Caco-2 (cell line): Measurements from ENCODE around the gene NAPA. TPM values are rescaled to one million over a fixed set of nuclear protein-coding genes. Genes with fewer than 3 reads are reported as not detected.

Experiments
- BruUV-seq: library from RNA; stranded (reverse); fragments of 400-500 nt; replicated peaks from 2 replicates; lab custom pipeline; 2021; lab: Mats Ljungman, UMichigan
- CTCF ChIA-PET: fragments of 300-600 bp; sonication (Branson Sonifier 250); formaldehyde crosslinking; loops from one replicate; lab custom pipeline; 2022; ENCODE audit warnings: antibody characterized with exemption; lab: Charles Lee
- POLR2A ChIA-PET: fragments of 300-600 bp; sonication (Branson Sonifier 250); formaldehyde crosslinking; loops from one replicate; lab custom pipeline; 2022; ENCODE audit warnings: antibody characterized with exemption; lab: Charles Lee
- DNase-seq, 2 experiments: peaks; one replicate each; pipeline versions ENCODE4 v3.0.0 to v3.0.0-alpha.2; 2020 to 2022
- H3K27me3 ChIP-seq: replicated peaks from 2 replicates; pipeline ENCODE4 v1.6.0; 2011; ENCODE audit warnings: low read length; ENCODE audit not compliant: control insufficient read depth, insufficient read depth
- H3K36me3 ChIP-seq: 2 replicates; pipeline ENCODE4 v1.5.1; 2011; ENCODE audit warnings: low read length; ENCODE audit not compliant: control insufficient read depth, insufficient read depth
- H3K4me1 ChIP-seq: fragments of 250-450 bp; sonication (Bioruptor Pico); 2 replicates; pipeline ENCODE4 v1.5.1; 2020; ENCODE audit warnings: mild to moderate bottlenecking
- H3K4me3 ChIP-seq: 2 replicates; pipeline ENCODE4 v1.5.1; 2011; ENCODE audit warnings: low read depth, mild to moderate bottlenecking, control low read depth, low read length
- H3K9me3 ChIP-seq: fragments of 250-450 bp; sonication (Bioruptor Pico); 2 replicates; pipeline ENCODE4 v1.5.1; 2020; ENCODE audit warnings: mild to moderate bottlenecking, moderate library complexity
- H3K27ac Mint-ChIP-seq: one replicate; pipeline ENCODE4 v1.8.0; 2022; ENCODE audit warnings: mixed read lengths; ENCODE audit not compliant: unreplicated experiment
- H3K27me3 Mint-ChIP-seq: one replicate; pipeline ENCODE4 v1.8.0; 2022; ENCODE audit warnings: mixed read lengths; ENCODE audit not compliant: insufficient read depth, unreplicated experiment
- H3K36me3 Mint-ChIP-seq: one replicate; pipeline ENCODE4 v1.8.0; 2022; ENCODE audit warnings: mild to moderate bottlenecking, mixed read lengths; ENCODE audit not compliant: insufficient read depth, unreplicated experiment
- H3K4me1 Mint-ChIP-seq: one replicate; pipeline ENCODE4 v1.8.0; 2022; ENCODE audit warnings: low read depth, mixed read lengths; ENCODE audit not compliant: unreplicated experiment
- H3K4me3 Mint-ChIP-seq: one replicate; pipeline ENCODE4 v1.8.0; 2022; ENCODE audit warnings: mild to moderate bottlenecking, moderate library complexity, mixed read lengths; ENCODE audit not compliant: unreplicated experiment
- H3K9me3 Mint-ChIP-seq: one replicate; pipeline ENCODE4 v1.8.0; 2022; ENCODE audit warnings: mixed read lengths; ENCODE audit not compliant: unreplicated experiment
- intact Hi-C: fragments of 100-400 bp; cut with micrococcal nuclease; formaldehyde crosslinking; loops from one replicate; pipeline ENCODE4 v1.10.0; 2022; ENCODE audit not compliant: unreplicated experiment
- total RNA-seq: library from RNA; stranded (reverse); gene quantifications from 2 replicates; pipeline ENCODE4 v1.2.3, GENCODE V29; 2022
- TF ChIP-seq, protein P1 (sequence below), 2 experiments: fragments of 200-600 bp in 1 of 2; IDR thresholded peaks; 1 replicate in 1 of 2; 2 replicates in 1 of 2; pipeline versions ENCODE4 v1.5.1 to v1.8.0; 2011 to 2022; ENCODE audit warnings: antibody characterized with exemption in 1 of 2, control low read depth in 1 of 2, inconsistent platforms in 1 of 2, low read depth in 1 of 2, low read length in 1 of 2, mild to moderate bottlenecking in 1 of 2, moderate library complexity in 1 of 2; ENCODE audit not compliant: insufficient read depth in 1 of 2, severe bottlenecking in 1 of 2, unreplicated experiment in 1 of 2

NAPA gene
- total RNA-seq, 1 experiment from 2014 or later: 149 TPM

DNA sequence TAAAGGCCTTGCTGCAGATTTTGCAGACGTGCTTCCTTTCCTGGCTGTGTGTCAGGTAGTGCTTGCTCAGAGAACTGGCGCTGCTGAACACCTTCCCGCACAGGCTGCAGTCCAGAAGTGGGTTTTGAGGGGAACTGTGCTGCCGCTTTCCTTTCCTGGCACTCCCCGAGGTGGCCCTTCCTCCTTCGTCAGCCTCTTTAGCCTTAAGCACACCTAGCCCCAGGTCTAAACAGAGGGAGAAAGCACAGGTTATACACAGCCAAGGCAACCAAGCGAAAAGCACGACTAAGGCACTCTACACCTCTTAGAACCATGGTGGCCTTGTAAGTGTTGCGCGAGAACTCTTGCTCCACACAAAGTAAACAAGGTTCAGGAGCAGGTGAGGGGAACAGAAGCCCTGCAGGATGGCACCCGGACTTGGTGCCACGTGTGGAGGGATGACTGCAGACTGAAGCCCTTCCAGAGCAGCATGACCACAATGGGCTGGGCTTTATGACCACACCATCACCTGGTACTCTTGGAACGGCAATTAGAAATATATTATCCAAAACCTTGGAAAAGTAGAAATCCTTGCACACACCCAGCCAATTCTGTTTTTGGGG is 34.5 kb upstream of the NAPA start:
- H3K9me3 ChIP-seq: no peaks in the 10 kb centered on the region
- CTCF ChIA-PET: no interaction called here
- Mint-ChIP-seq H3K4me3 (no peak overlapping the region), H3K27ac (no peak overlapping the region), H3K36me3 (no peaks in the 10 kb centered on the region), H3K4me1 (no peaks in the 10 kb centered on the region), H3K27me3 (no peaks in the 10 kb centered on the region), H3K9me3 (no peaks in the 10 kb centered on the region)
- TF ChIP-seq, protein P1, sequence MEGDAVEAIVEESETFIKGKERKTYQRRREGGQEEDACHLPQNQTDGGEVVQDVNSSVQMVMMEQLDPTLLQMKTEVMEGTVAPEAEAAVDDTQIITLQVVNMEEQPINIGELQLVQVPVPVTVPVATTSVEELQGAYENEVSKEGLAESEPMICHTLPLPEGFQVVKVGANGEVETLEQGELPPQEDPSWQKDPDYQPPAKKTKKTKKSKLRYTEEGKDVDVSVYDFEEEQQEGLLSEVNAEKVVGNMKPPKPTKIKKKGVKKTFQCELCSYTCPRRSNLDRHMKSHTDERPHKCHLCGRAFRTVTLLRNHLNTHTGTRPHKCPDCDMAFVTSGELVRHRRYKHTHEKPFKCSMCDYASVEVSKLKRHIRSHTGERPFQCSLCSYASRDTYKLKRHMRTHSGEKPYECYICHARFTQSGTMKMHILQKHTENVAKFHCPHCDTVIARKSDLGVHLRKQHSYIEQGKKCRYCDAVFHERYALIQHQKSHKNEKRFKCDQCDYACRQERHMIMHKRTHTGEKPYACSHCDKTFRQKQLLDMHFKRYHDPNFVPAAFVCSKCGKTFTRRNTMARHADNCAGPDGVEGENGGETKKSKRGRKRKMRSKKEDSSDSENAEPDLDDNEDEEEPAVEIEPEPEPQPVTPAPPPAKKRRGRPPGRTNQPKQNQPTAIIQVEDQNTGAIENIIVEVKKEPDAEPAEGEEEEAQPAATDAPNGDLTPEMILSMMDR (IDR thresholded peaks at IDR 0.05; ENCODE audit: insufficient read depth in 1 of 2, low read depth in 1 of 2, low read length in 1 of 2, severe bottlenecking in 1 of 2, unreplicated experiment in 1 of 2): no peak
- no TSS peak for BruUV-seq
- H3K27me3 ChIP-seq: no peaks in the 10 kb centered on the region
- DNase-seq: no peak
- no peaks in the 10 kb centered on the region for H3K36me3 ChIP-seq
- no peaks in the 10 kb centered on the region for H3K4me1 ChIP-seq
- intact Hi-C loops: no loop called here
- POLR2A ChIA-PET: no interaction called here
- no peak overlapping the region for H3K4me3 ChIP-seq

DNA sequence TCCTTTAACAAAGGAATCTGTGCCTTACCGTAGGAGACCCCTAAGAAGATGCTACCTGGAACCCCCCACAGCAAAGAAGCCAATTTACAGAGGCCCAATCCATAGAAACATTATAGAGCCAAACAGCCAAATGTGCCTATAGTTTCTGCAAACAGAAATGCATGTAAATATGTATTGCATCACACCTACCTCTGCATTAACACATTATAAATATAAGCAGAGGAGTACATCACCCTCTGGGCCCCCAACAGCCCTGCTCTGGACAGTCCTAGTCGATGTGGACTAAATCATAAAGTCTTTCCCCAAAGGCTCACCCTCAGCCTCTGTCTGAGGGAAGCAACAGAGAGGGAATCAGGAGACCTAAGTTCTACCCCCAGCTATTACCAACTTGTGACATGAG is 32.3 kb upstream of the NAPA start:
- no TSS peak for BruUV-seq
- intact Hi-C loops: no loop called here
- Mint-ChIP-seq H3K4me1 (no peaks in the 10 kb centered on the region), H3K4me3 (no peak overlapping the region), H3K27ac (no peak overlapping the region), H3K36me3 (no peaks in the 10 kb centered on the region), H3K27me3 (no peaks in the 10 kb centered on the region), H3K9me3 (no peaks in the 10 kb centered on the region)
- POLR2A ChIA-PET: no interaction called here
- no peaks in the 10 kb centered on the region for H3K9me3 ChIP-seq
- no peaks in the 10 kb centered on the region for H3K36me3 ChIP-seq
- no peaks in the 10 kb centered on the region for H3K27me3 ChIP-seq
- no peak for DNase-seq
- no peaks in the 10 kb centered on the region for H3K4me1 ChIP-seq
- H3K4me3 ChIP-seq: no peak overlapping the region
- TF ChIP-seq, protein P1 (IDR thresholded peaks at IDR 0.05; ENCODE audit: insufficient read depth in 1 of 2, low read depth in 1 of 2, low read length in 1 of 2, severe bottlenecking in 1 of 2, unreplicated experiment in 1 of 2): no peak
- CTCF ChIA-PET: no interaction called here

DNA sequence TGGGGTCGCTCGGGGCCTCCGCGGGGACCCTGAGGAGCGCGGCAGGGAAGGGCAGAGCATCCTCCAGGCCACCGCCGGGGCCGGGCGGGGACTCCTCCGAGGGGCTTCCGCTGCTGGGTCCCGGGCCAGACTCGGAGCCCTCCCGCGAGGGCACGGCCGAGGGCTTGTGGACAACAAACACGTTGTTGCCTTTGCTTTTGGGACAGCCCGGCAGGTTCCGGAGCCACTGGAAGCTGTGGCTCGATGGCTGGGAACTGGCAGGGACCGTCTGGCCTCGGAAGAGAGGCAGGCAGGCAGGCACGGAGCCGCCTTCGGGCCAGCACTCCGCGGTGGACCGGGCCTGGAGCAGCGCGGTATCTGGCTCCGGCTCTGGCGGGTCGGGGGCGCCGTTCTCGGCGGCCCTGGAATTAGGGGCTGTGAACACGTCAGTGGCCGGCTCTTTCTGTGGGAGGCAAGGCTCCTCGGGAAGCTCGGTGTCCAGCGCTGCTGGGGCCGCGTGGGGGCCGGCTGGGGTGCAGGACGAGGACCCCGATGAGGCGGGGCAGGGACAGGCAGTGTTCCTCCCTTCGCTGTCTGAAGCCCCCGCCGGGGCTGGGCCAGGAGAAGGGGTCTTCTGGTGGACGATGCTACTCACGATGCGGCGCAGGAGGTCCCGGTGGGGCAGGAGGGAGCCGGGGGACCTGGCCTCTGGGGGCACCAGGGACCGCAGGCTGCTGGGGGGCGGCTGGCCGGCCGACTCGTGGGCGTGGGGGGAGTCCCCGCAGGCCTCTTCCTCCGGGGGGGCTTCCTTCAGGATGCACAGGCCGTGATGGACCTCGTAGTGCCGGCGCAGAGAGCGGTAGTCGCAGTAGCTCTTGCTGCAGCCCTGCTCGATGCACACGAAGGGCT is 30.4 kb upstream of the NAPA start:
- CTCF ChIA-PET: no interaction called here

More for the DNA sequence above, 30.4 kb upstream of the NAPA start:
- Mint-ChIP-seq H3K27ac (no peak overlapping the region), H3K4me3 (no peak overlapping the region), H3K27me3 (no peaks in the 10 kb centered on the region), H3K36me3 (no peaks in the 10 kb centered on the region), H3K9me3 (no peaks in the 10 kb centered on the region), H3K4me1 (peaks cover 6% of the 10 kb centered on the region)
- no peaks in the 10 kb centered on the region for H3K27me3 ChIP-seq
- BruUV-seq: no TSS peak
- POLR2A ChIA-PET: no interaction called here
- H3K4me1 ChIP-seq: no peaks in the 10 kb centered on the region
- TF ChIP-seq, protein P1 (IDR thresholded peaks at IDR 0.05; ENCODE audit: insufficient read depth in 1 of 2, low read depth in 1 of 2, low read length in 1 of 2, severe bottlenecking in 1 of 2, unreplicated experiment in 1 of 2): no peak
- H3K36me3 ChIP-seq: no peaks in the 10 kb centered on the region
- H3K9me3 ChIP-seq: no peaks in the 10 kb centered on the region
- intact Hi-C loops: no loop called here
- no peak overlapping the region for H3K4me3 ChIP-seq
- DNase-seq: no peak
